IMR-90 (cell line): ENCODE measurements around the gene KLK5. TPM values are rescaled to one million over a fixed set of nuclear protein-coding genes. Genes with fewer than 3 reads are reported as not detected.

Experiments used
- ATAC-seq: fragments of 200-7000 bp; cut with Tn5 transposase; 2 replicates; pipeline ENCODE4 v1.9.1; 2020; ENCODE audit warnings: low read depth, mild to moderate bottlenecking, moderate library complexity
- BruUV-seq: library from RNA; stranded (reverse); fragments of 400-500 nt; replicated peaks from 2 replicates; lab custom pipeline; 2021; lab: Mats Ljungman, UMichigan
- CTCF ChIA-PET: fragments of 300-600 bp; formaldehyde crosslinking; extraction: SDS; loops from one replicate; lab custom pipeline; 2021; ENCODE audit warnings: antibody characterized with exemption; lab: Yijun Ruan, JAX
- POLR2A ChIA-PET: fragments of 300-600 bp; sonication (Branson Sonifier 250); formaldehyde crosslinking; loops from one replicate; lab custom pipeline; 2022; ENCODE audit warnings: antibody characterized with exemption; ENCODE audit not compliant: unreplicated experiment; lab: Charles Lee
- DNase-seq: peaks from one replicate; pipeline ENCODE4 v3.0.0; 2013
- H2AFZ ChIP-seq: replicated peaks from 2 replicates; pipeline ENCODE3; 2013; ENCODE audit warnings: low read length, mild to moderate bottlenecking; ENCODE audit not compliant: poor library complexity
- H2AK5ac ChIP-seq: 2 replicates; pipeline ENCODE4 v1.6.1; 2013; ENCODE audit warnings: low read depth, low read length, inconsistent platforms
- H2AK9ac ChIP-seq: replicated peaks from 2 replicates; pipeline ENCODE3; 2013; ENCODE audit warnings: mild to moderate bottlenecking, low read depth, low read length, moderate library complexity; ENCODE audit not compliant: poor library complexity
- H2BK120ac ChIP-seq: 2 replicates; pipeline ENCODE4 v1.6.1; 2013; ENCODE audit warnings: low read depth, low read length, inconsistent platforms
- H2BK15ac ChIP-seq: 3 replicates; pipeline ENCODE4 v1.6.1; 2013; ENCODE audit warnings: low read depth, low read length, inconsistent platforms
- H2BK20ac ChIP-seq: 2 replicates; pipeline ENCODE4 v1.6.1; 2013; ENCODE audit warnings: low read depth, mild to moderate bottlenecking, inconsistent platforms, low read length, moderate library complexity
- H2BK5ac ChIP-seq: 2 replicates; pipeline ENCODE4 v1.6.1; 2013; ENCODE audit warnings: mild to moderate bottlenecking, low read depth, low read length, inconsistent platforms; ENCODE audit not compliant: poor library complexity, severe bottlenecking
- H3K14ac ChIP-seq: replicated peaks from 2 replicates; pipeline ENCODE4 v1.6.1; 2013; ENCODE audit warnings: low read depth, low read length, inconsistent platforms
- H3K18ac ChIP-seq: 2 replicates; pipeline ENCODE4 v1.6.1; 2013; ENCODE audit warnings: low read depth, low read length, control low read depth
- H3K23ac ChIP-seq: 2 replicates; pipeline ENCODE4 v1.6.1; 2013; ENCODE audit warnings: low read depth, low read length, inconsistent platforms
- H3K27ac ChIP-seq: 2 replicates; pipeline ENCODE4 v1.5.1; 2013; ENCODE audit warnings: mild to moderate bottlenecking, control low read depth, low read length; ENCODE audit not compliant: insufficient read depth
- H3K27me3 ChIP-seq: 2 replicates; pipeline ENCODE4 v1.6.1; 2013; ENCODE audit warnings: low read length; ENCODE audit not compliant: control insufficient read depth, insufficient read depth
- H3K36me3 ChIP-seq: 2 replicates; pipeline ENCODE4 v1.6.1; 2013; ENCODE audit warnings: low read length, mixed read lengths; ENCODE audit not compliant: control insufficient read depth, insufficient read depth
- H3K4ac ChIP-seq: 2 replicates; pipeline ENCODE4 v1.6.1; 2013; ENCODE audit warnings: low read depth, low read length, inconsistent platforms
- H3K4me1 ChIP-seq: 2 replicates; pipeline ENCODE4 v1.6.1; 2013; ENCODE audit warnings: low read length, mixed read lengths; ENCODE audit not compliant: control insufficient read depth, insufficient read depth
- H3K4me2 ChIP-seq: 2 replicates; pipeline ENCODE4 v1.6.1; 2013; ENCODE audit warnings: low read depth, mild to moderate bottlenecking, control low read depth, low read length, moderate library complexity
- H3K4me3 ChIP-seq: 2 replicates; pipeline ENCODE4 v1.5.1; 2013; ENCODE audit warnings: low read depth, mild to moderate bottlenecking, control low read depth, low read length, moderate library complexity; ENCODE audit not compliant: insufficient read depth
- H3K56ac ChIP-seq: 2 replicates; pipeline ENCODE4 v1.6.1; 2013; ENCODE audit warnings: low read length, inconsistent platforms; ENCODE audit not compliant: insufficient read depth; ENCODE audit errors: extremely low read depth
- H3K79me1 ChIP-seq, 2 experiments: 2 replicates each; pipeline ENCODE4 v1.6.1; 2013; ENCODE audit warnings: low read length in 2 of 2, inconsistent platforms in 1 of 2, low read depth in 1 of 2
- H3K9ac ChIP-seq: 2 replicates; pipeline ENCODE4 v1.6.1; 2013; ENCODE audit warnings: low read depth, low read length, control low read depth
- H3K9me1 ChIP-seq: 2 replicates; pipeline ENCODE4 v1.6.1; 2013; ENCODE audit warnings: low read length, inconsistent platforms; ENCODE audit not compliant: insufficient read depth
- H3K9me3 ChIP-seq: 2 replicates; pipeline ENCODE4 v1.6.1; 2013; ENCODE audit warnings: low read length; ENCODE audit not compliant: control insufficient read depth, insufficient read depth
- H4K20me1 ChIP-seq: 2 replicates; pipeline ENCODE4 v1.6.1; 2013; ENCODE audit warnings: low read length, inconsistent platforms; ENCODE audit not compliant: insufficient read depth
- H4K5ac ChIP-seq: 2 replicates; pipeline ENCODE4 v1.6.1; 2013; ENCODE audit warnings: mild to moderate bottlenecking, low read depth, low read length, control low read depth
- H4K8ac ChIP-seq, 2 experiments: 2 replicates each; pipeline ENCODE4 v1.6.1; 2013; ENCODE audit warnings: low read depth in 2 of 2, low read length in 2 of 2, control low read depth in 1 of 2, inconsistent platforms in 1 of 2
- H4K91ac ChIP-seq: 2 replicates; pipeline ENCODE4 v1.6.1; 2013; ENCODE audit warnings: low read depth, low read length, inconsistent platforms; ENCODE audit not compliant: insufficient read depth
- BHLHE40 ChIP-seq: fragments of 150-350 bp; IDR thresholded peaks from 2 replicates; pipeline ENCODE4 v1.6.1; 2016; ENCODE audit warnings: mild to moderate bottlenecking, low read depth, low read length
- CHD1 ChIP-seq: IDR thresholded peaks from 2 replicates; pipeline ENCODE4 v1.6.1; 2012; ENCODE audit warnings: low read depth, low read length, improper control_type of control experiment
- FOS ChIP-seq: fragments of 150-350 bp; IDR thresholded peaks from 2 replicates; pipeline ENCODE4 v1.6.1; 2016; ENCODE audit warnings: low read depth, low read length
- MAFK ChIP-seq: IDR thresholded peaks from 2 replicates; pipeline ENCODE4 v1.6.1; 2012; ENCODE audit warnings: low read depth, low read length, improper control_type of control experiment
- MAZ ChIP-seq: IDR thresholded peaks from 2 replicates; pipeline ENCODE4 v1.6.1; 2012; ENCODE audit warnings: low read depth, mild to moderate bottlenecking, low read length, improper control_type of control experiment, moderate library complexity, borderline replicate concordance
- MXI1 ChIP-seq: IDR thresholded peaks from 2 replicates; pipeline ENCODE4 v1.6.1; 2012; ENCODE audit warnings: low read depth, mild to moderate bottlenecking, low read length, moderate library complexity, borderline replicate concordance
- NFE2L2 ChIP-seq: fragments of 150-350 bp; IDR thresholded peaks from 2 replicates; pipeline ENCODE4 v1.6.1; 2016; ENCODE audit warnings: low read depth, mild to moderate bottlenecking, low read length
- POLR2A ChIP-seq: IDR thresholded peaks from 2 replicates; pipeline ENCODE4 v1.6.1; 2012; ENCODE audit warnings: mild to moderate bottlenecking, low read depth, low read length
- RAD21 ChIP-seq: IDR thresholded peaks from 2 replicates; pipeline ENCODE4 v1.6.1; 2012; ENCODE audit warnings: low read length, improper control_type of control experiment
- RFX5 ChIP-seq: IDR thresholded peaks from 2 replicates; pipeline ENCODE4 v1.8.0; 2012; ENCODE audit warnings: low read depth, mild to moderate bottlenecking, low read length, moderate library complexity
- SMC3 ChIP-seq: fragments of 150-350 bp; IDR thresholded peaks from 2 replicates; pipeline ENCODE4 v1.6.1; 2016; ENCODE audit warnings: low read depth, mild to moderate bottlenecking, antibody characterized with exemption, low read length, moderate library complexity
- WGBS, 2 experiments: methylation state at CpG; one replicate each; pipeline versions ENCODE4 v1.1.5 to v1.1.7; 2013; ENCODE audit warnings: missing lambda C conversion rate in 2 of 2; ENCODE audit not compliant: insufficient read length in 1 of 2; ENCODE audit errors: extremely low coverage in 2 of 2; 5-methylcytosine and 5-hydroxymethylcytosine counted together
- dilution Hi-C: fragments of 300-500 bp; cut with HindIII; formaldehyde crosslinking; loops from one replicate; pipeline ENCODE4 v1.14.3; 2018; ENCODE audit warnings: low sequenced_read_pairs; ENCODE audit not compliant: unreplicated experiment
- in situ Hi-C: fragments of 300-500 bp; cut with MboI; formaldehyde crosslinking; loops from 3 replicates; pipeline ENCODE4 v1.14.3; 2019; ENCODE audit warnings: low sequenced_read_pairs, inconsistent platforms, mixed read lengths
- intact Hi-C: fragments of 100-400 bp; cut with micrococcal nuclease; formaldehyde crosslinking; loops from 2 replicates; pipeline ENCODE4 v1.10.0; 2022
- polyA plus RNA-seq, 3 experiments: library from polyadenylated mRNA; depleted of rRNA; stranded (reverse); fragments of >200 nt; gene quantifications; 2 replicates each; pipeline ENCODE4 v1.2.3, GENCODE V29; 2012; ENCODE audit warnings: low replicate concordance in 1 of 3
- total RNA-seq: library from RNA; depleted of rRNA; stranded (reverse); fragments of >200 nt; gene quantifications from 2 replicates; pipeline ENCODE4 v1.2.3, GENCODE V29; 2012
- TF ChIP-seq, protein P1 (sequence below): fragments of 150-350 bp; IDR thresholded peaks from 2 replicates; pipeline ENCODE4 v1.6.1; 2016; ENCODE audit warnings: low read depth, mild to moderate bottlenecking, low read length, moderate library complexity, borderline replicate concordance
- TF ChIP-seq, protein P2 (sequence below): fragments of 150-350 bp; IDR thresholded peaks from 2 replicates; pipeline ENCODE4 v1.6.1; 2017; ENCODE audit warnings: mild to moderate bottlenecking, antibody characterized with exemption, low read length, low read depth
- TF ChIP-seq, protein P3 (sequence below): conservative IDR thresholded peaks from 2 replicates; pipeline ENCODE4 v1.5.1; 2012; ENCODE audit warnings: mild to moderate bottlenecking, low read depth, low read length, improper control_type of control experiment

Gene KLK5
- total and polyA plus RNA-seq, 2 of the 4 experiments (the other 2 are of a cell fraction), result not detected

DNA sequence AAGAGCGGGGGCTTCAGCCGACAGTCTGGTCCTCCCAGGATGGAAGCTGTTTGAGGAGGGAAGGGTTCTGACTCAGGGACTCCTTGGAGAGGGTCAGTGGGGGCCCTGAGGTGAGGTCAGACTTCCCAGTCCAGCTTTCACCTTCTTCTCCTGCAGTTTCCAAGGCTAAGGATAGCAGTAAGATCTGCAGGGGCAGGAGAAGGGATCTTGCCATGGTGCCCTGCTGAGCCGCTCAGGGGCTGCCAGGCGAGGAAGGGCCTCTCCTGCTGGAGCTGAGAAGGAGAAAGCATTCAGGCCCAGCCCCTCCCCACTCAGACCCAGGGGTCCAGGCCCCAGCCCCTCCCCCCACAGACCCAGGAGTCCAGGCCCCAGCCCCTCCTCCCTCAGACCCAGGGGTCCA lies 29.3 kb upstream of the KLK5 start:
- Histone ChIP-seq H3K56ac (no peak overlapping the region), H3K79me1 (no peaks in the 10 kb centered on the region), H3K27ac (no peak overlapping the region), H2AFZ (no peak overlapping the region), H3K23ac (no peak overlapping the region), H3K4ac (no peak overlapping the region), H3K27me3 (no peaks in the 10 kb centered on the region), H4K91ac (no peak overlapping the region), H2AK5ac (no peak overlapping the region), H2BK120ac (no peak overlapping the region), H3K9me3 (no peaks in the 10 kb centered on the region), H2BK5ac (no peak overlapping the region), H3K9ac (no peak overlapping the region), H4K8ac (no peak overlapping the region), H3K18ac (no peak overlapping the region), H2AK9ac (no peak overlapping the region), H3K4me3 (no peak overlapping the region), H3K4me1 (no peaks in the 10 kb centered on the region), H2BK15ac (no peak overlapping the region), H3K4me2 (no peak overlapping the region), H4K5ac (no peak overlapping the region), H3K9me1 (no peaks in the 10 kb centered on the region), H4K20me1 (no peaks in the 10 kb centered on the region), H3K36me3 (no peaks in the 10 kb centered on the region), H2BK20ac (no peak overlapping the region), H3K14ac (no peak overlapping the region)
- POLR2A ChIA-PET, result no interaction called here
- intact Hi-C loops (no loop called here), in situ Hi-C loops (no loop called here), dilution Hi-C loops (no loop called here)
- CTCF ChIA-PET, result no interaction called here
- no peak for DNase-seq
- no peak for TF ChIP-seq NFE2L2
- no peak for TF ChIP-seq CHD1
- TF ChIP-seq SMC3, result no peak
- TF ChIP-seq, protein P1, sequence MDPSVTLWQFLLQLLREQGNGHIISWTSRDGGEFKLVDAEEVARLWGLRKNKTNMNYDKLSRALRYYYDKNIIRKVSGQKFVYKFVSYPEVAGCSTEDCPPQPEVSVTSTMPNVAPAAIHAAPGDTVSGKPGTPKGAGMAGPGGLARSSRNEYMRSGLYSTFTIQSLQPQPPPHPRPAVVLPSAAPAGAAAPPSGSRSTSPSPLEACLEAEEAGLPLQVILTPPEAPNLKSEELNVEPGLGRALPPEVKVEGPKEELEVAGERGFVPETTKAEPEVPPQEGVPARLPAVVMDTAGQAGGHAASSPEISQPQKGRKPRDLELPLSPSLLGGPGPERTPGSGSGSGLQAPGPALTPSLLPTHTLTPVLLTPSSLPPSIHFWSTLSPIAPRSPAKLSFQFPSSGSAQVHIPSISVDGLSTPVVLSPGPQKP, result no peak
- TF ChIP-seq MAZ, result no peak
- TF ChIP-seq, protein P2, sequence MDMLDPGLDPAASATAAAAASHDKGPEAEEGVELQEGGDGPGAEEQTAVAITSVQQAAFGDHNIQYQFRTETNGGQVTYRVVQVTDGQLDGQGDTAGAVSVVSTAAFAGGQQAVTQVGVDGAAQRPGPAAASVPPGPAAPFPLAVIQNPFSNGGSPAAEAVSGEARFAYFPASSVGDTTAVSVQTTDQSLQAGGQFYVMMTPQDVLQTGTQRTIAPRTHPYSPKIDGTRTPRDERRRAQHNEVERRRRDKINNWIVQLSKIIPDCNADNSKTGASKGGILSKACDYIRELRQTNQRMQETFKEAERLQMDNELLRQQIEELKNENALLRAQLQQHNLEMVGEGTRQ, result no peak
- no peak for TF ChIP-seq MXI1
- no peak for TF ChIP-seq POLR2A
- no peak for TF ChIP-seq MAFK
- TF ChIP-seq RAD21, result no peak
- TF ChIP-seq BHLHE40, result no peak
- TF ChIP-seq RFX5, result no peak
- TF ChIP-seq, protein P3, sequence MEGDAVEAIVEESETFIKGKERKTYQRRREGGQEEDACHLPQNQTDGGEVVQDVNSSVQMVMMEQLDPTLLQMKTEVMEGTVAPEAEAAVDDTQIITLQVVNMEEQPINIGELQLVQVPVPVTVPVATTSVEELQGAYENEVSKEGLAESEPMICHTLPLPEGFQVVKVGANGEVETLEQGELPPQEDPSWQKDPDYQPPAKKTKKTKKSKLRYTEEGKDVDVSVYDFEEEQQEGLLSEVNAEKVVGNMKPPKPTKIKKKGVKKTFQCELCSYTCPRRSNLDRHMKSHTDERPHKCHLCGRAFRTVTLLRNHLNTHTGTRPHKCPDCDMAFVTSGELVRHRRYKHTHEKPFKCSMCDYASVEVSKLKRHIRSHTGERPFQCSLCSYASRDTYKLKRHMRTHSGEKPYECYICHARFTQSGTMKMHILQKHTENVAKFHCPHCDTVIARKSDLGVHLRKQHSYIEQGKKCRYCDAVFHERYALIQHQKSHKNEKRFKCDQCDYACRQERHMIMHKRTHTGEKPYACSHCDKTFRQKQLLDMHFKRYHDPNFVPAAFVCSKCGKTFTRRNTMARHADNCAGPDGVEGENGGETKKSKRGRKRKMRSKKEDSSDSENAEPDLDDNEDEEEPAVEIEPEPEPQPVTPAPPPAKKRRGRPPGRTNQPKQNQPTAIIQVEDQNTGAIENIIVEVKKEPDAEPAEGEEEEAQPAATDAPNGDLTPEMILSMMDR, result no peak
- TF ChIP-seq FOS, result no peak
- no TSS peak for BruUV-seq
- WGBS, 2 experiments, result no CpG with 5 or more reads among the region's 4 CpGs
- no peak for ATAC-seq
